ENCODE data around the gene GATAD1. TPM values are rescaled to one million over a fixed set of nuclear protein-coding genes. Genes with fewer than 3 reads are reported as not detected.
"Not testable (repeated sequence)": the region's sequence is repeated elsewhere in the genome, so short reads cannot be mapped to it uniquely, and the experiment has no call there.

The GATAD1 gene
- polyA plus RNA-seq, 1 experiment, result 17.4 TPM

DNA sequence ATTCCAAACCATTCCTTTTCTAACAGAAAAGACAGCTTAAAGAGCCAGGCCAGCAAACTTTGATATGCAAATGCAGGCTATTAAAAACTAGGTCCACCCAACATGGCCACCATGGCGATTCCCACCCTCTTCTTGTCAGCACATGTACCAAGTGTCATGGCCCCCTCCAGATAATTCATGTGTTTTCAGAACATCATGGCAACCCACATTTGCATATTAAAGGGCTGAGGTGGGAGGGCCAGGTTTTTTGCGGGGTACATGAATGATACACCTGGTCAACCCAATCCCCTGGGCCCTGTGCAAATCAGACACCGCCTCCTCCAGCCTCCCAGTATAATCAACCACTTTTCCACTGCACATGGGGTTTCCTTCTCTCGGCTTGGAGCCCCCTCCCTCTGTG is 31.4 kb downstream of the GATAD1 start:
- no peak for DNase-seq (ENCODE audit: low read depth)
- H3K27me3 ChIP-seq (ENCODE audit: control insufficient read depth, insufficient read depth, low read length), result no peaks in the 10 kb centered on the region
- H3K36me3 ChIP-seq (ENCODE audit: control insufficient read depth, insufficient read depth, low read length), result no peaks in the 10 kb centered on the region
- CTCF ChIA-PET, result no interaction called here
- POLR2A ChIA-PET, result no interaction called here
- TF ChIP-seq, protein P1, sequence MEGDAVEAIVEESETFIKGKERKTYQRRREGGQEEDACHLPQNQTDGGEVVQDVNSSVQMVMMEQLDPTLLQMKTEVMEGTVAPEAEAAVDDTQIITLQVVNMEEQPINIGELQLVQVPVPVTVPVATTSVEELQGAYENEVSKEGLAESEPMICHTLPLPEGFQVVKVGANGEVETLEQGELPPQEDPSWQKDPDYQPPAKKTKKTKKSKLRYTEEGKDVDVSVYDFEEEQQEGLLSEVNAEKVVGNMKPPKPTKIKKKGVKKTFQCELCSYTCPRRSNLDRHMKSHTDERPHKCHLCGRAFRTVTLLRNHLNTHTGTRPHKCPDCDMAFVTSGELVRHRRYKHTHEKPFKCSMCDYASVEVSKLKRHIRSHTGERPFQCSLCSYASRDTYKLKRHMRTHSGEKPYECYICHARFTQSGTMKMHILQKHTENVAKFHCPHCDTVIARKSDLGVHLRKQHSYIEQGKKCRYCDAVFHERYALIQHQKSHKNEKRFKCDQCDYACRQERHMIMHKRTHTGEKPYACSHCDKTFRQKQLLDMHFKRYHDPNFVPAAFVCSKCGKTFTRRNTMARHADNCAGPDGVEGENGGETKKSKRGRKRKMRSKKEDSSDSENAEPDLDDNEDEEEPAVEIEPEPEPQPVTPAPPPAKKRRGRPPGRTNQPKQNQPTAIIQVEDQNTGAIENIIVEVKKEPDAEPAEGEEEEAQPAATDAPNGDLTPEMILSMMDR (IDR thresholded peaks at IDR 0.05; ENCODE audit: insufficient read depth, low read depth, low read length), result no peak
- H3K4me3 ChIP-seq (ENCODE audit: low read depth, low read length), result no peak overlapping the region

DNA sequence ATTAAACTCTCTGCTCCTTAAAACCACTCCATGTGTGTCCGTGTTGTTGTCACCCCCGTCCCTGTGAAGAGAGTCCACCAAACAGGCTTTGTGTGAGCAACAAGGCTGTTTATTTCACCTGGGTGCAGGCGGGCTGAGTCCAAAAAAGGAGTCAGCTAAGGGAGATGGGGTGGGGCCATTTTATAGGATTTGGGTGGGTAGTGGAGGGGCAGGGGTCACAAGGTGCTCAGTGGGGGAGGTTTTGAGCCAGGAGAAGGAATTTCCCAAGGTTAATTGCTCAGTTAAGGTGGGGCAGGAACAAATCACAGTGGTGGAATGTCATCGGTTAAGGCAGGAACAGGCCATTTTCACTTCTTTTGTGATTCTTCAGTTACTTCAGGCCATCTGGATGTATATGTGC is 31.9 kb downstream of the GATAD1 start:
- DNase-seq (ENCODE audit: low read depth); H3K27me3 ChIP-seq (ENCODE audit: control insufficient read depth, insufficient read depth, low read length); CTCF ChIA-PET; POLR2A ChIA-PET; H3K4me3 ChIP-seq (ENCODE audit: low read depth, low read length); H3K36me3 ChIP-seq (ENCODE audit: control insufficient read depth, insufficient read depth, low read length): not testable (repeated sequence)

GRCh38 chr7:92483624-92484023 is 36.3 kb downstream of the GATAD1 start:
- H3K36me3 ChIP-seq (ENCODE audit: control insufficient read depth, insufficient read depth, low read length); DNase-seq (ENCODE audit: low read depth); H3K4me3 ChIP-seq (ENCODE audit: low read depth, low read length); H3K27me3 ChIP-seq (ENCODE audit: control insufficient read depth, insufficient read depth, low read length); POLR2A ChIA-PET; CTCF ChIA-PET: not testable (repeated sequence)

- CTCF ChIA-PET; H3K27me3 ChIP-seq (ENCODE audit: control insufficient read depth, insufficient read depth, low read length); POLR2A ChIA-PET; H3K4me3 ChIP-seq (ENCODE audit: low read depth, low read length); H3K36me3 ChIP-seq (ENCODE audit: control insufficient read depth, insufficient read depth, low read length); DNase-seq (ENCODE audit: low read depth): not testable (repeated sequence)
Observed at GRCh38 chr7:92484226-92484625, 36.9 kb downstream of the GATAD1 start.

- ChIA-PET POLR2A (no interaction called here), CTCF (no interaction called here)
- H3K27me3 ChIP-seq (ENCODE audit: control insufficient read depth, insufficient read depth, low read length), result no peaks in the 10 kb centered on the region
- TF ChIP-seq, protein P1 (IDR thresholded peaks at IDR 0.05; ENCODE audit: insufficient read depth, low read depth, low read length), result no peak
- H3K4me3 ChIP-seq (ENCODE audit: low read depth, low read length), result no peak overlapping the region
- no peak for DNase-seq (ENCODE audit: low read depth)
- H3K36me3 ChIP-seq (ENCODE audit: control insufficient read depth, insufficient read depth, low read length), result no peaks in the 10 kb centered on the region
Observed at GRCh38 chr7:92485267-92485892, 38.1 kb downstream of the GATAD1 start.

DNA sequence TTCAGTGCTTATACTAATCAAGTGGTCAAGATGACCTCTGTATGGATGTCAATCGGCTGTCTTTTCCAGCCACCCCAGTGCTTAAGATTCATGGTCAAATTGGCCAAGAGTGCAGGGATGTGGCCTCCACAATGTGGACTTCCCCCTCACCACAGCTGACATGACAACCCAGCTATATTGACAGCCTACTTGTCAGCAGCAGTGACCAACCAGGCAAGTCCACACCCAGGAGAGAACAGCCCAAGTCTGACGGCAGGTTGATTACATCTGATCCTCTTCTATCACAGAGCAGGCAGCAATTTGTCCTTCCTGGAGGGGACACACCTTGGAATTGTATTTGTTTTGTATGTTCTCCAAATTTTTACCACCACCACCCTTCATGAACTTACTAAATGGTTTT is 38.7 kb downstream of the GATAD1 start:
- no peaks in the 10 kb centered on the region for H3K27me3 ChIP-seq (ENCODE audit: control insufficient read depth, insufficient read depth, low read length)
- H3K4me3 ChIP-seq (ENCODE audit: low read depth, low read length), result no peak overlapping the region
- ChIA-PET POLR2A (no interaction called here), CTCF (interaction anchor here (0.7 to 1.4 kb wide), 2 partner anchors 31 to 140 kb away, joined by 3 to 4 read pairs; no protein-coding TSS in a partner anchor)
- TF ChIP-seq, protein P1 (IDR thresholded peaks at IDR 0.05; ENCODE audit: insufficient read depth, low read depth, low read length), result no peak
- no peak for DNase-seq (ENCODE audit: low read depth)
- peaks cover under 1% of the 10 kb centered on the region; the same call in 1 of the 2 replicates for H3K36me3 ChIP-seq (ENCODE audit: control insufficient read depth, insufficient read depth, low read length)

- Histone ChIP-seq H3K4me3 (ENCODE audit: low read depth, low read length) (no peak overlapping the region), H3K36me3 (ENCODE audit: control insufficient read depth, insufficient read depth, low read length) (peaks cover 1% of the 10 kb centered on the region; the same call in 1 of the 2 replicates), H3K27me3 (ENCODE audit: control insufficient read depth, insufficient read depth, low read length) (no peaks in the 10 kb centered on the region)
- ChIA-PET POLR2A (no interaction called here), CTCF (interaction anchor here (0.8 kb wide), 1 partner anchor 12 kb away, joined by 4 read pairs; no protein-coding TSS in a partner anchor)
- TF ChIP-seq, protein P1 (IDR thresholded peaks at IDR 0.05; ENCODE audit: insufficient read depth, low read depth, low read length), result no peak
- no peak for DNase-seq (ENCODE audit: low read depth)
Observed at GRCh38 chr7:92487804-92488203, 40.5 kb downstream of the GATAD1 start.
